ENCODE measurements around the gene TFDP3.

TFDP3 gene

DNA sequence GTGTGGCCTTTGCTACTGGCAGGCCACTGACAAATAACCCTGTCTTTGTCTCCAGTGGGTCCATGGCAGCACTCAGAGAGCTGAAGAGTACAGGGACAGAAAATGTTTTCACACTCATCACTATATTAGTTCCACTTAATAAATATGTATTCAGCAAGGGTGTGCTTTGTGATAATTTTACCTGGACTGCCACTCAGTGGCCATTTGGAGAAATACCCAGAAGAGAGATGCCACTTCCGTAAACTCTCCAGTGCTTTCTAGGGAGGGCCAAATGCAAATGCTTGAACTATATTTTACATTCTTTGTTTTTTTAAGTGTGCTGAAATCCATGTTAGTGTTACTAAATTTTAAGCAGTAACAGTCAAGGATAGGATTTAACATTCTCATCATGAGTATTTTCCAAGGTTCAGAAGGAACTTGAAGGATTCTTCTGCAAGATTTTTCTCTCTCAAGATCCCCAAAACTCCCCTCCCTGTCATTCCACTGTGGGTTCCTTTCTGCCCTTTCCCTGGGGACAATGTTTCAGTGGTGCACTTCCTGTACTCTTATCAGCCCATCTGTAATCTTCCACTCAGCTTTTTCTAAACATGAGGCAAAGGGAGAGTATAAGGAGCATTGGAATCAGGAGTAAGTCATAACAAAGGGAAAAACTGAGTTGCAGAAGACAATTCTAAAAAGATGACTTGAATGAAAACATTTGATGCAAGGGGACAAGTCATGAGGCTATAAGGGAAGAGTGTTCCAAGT is 46.0 kb downstream of the TFDP3 start:
- Histone ChIP-seq H3K36me3 (no peaks in the 10 kb centered on the region), H3K27ac (no peak overlapping the region), H3K4me3 (no peak overlapping the region), H4K20me1 (peaks cover 8% of the 10 kb centered on the region; the same call in 1 of the 2 replicates), H3K9ac (no peak overlapping the region), H3K4me2 (no peak overlapping the region), H3K4me1 (no peaks in the 10 kb centered on the region), H3K27me3 (peaks cover 92% of the 10 kb centered on the region), H3K9me3 (no peaks in the 10 kb centered on the region)
- no peak for TF ChIP-seq Cebpa-rat (IDR thresholded peaks at IDR 0.05)
